Liver (tissue), 9 donors: ENCODE data around the gene ZNF488. TPM values are rescaled to one million over a fixed set of nuclear protein-coding genes. Genes with fewer than 3 reads are reported as not detected.

Experiments used
- DNase-seq: peaks from one replicate; pipeline ENCODE4 v3.0.0-alpha.2; 2017; ENCODE audit warnings: low spot score
- H3K27ac ChIP-seq, 2 donors: one replicate each; pipeline ENCODE4 v1.7.0; 2013; ENCODE audit warnings: inconsistent platforms in 2 of 2, low read length in 2 of 2, control low read depth in 1 of 2, low read depth in 1 of 2, mild to moderate bottlenecking in 1 of 2
- H3K27me3 ChIP-seq, 4 donors: one replicate each; pipeline versions ENCODE4 v1.6.1 to v1.7.0; 2013; ENCODE audit warnings: low read length in 3 of 4, inconsistent platforms in 1 of 4, mild to moderate bottlenecking in 1 of 4, moderate library complexity in 1 of 4; ENCODE audit not compliant: control insufficient read depth in 4 of 4, insufficient read depth in 4 of 4
- H3K36me3 ChIP-seq, 4 donors: one replicate each; pipeline versions ENCODE4 v1.6.1 to v1.7.0; 2013; ENCODE audit warnings: low read length in 3 of 4, mild to moderate bottlenecking in 3 of 4, low read depth in 1 of 4, moderate library complexity in 1 of 4; ENCODE audit not compliant: control insufficient read depth in 4 of 4, insufficient read depth in 3 of 4
- H3K4me1 ChIP-seq, 4 donors: one replicate each; pipeline versions ENCODE4 v1.6.1 to v1.7.0; 2013; ENCODE audit warnings: low read length in 3 of 4, mild to moderate bottlenecking in 3 of 4, moderate library complexity in 1 of 4; ENCODE audit not compliant: control insufficient read depth in 4 of 4, insufficient read depth in 4 of 4
- H3K4me3 ChIP-seq, 3 donors: one replicate each; pipeline versions ENCODE4 v1.6.1 to v1.7.0; 2013; ENCODE audit warnings: low read length in 3 of 3, control low read depth in 1 of 3, low read depth in 1 of 3, mild to moderate bottlenecking in 1 of 3
- H3K9ac ChIP-seq, 2 donors: one replicate each; pipeline ENCODE4 v1.7.0; 2013; ENCODE audit warnings: low read length in 2 of 2, mild to moderate bottlenecking in 2 of 2, moderate library complexity in 2 of 2, control low read depth in 1 of 2, low read depth in 1 of 2
- H3K9me3 ChIP-seq, 4 donors: one replicate each; pipeline versions ENCODE4 v1.6.1 to v1.7.0; 2013; ENCODE audit warnings: low read length in 3 of 4; ENCODE audit not compliant: control insufficient read depth in 4 of 4
- EGR1 ChIP-seq, 2 donors: IDR thresholded peaks; 2 replicates each; pipeline ENCODE4 v1.6.1; 2016 to 2018; ENCODE audit warnings: antibody characterized with exemption in 2 of 2, low read depth in 2 of 2
- FOXA2 ChIP-seq: IDR thresholded peaks from 2 replicates; pipeline ENCODE4 v1.6.1; 2016; ENCODE audit warnings: antibody characterized with exemption
- HNF4A ChIP-seq, 2 donors: conservative IDR thresholded peaks; 2 replicates each; pipeline ENCODE4 v1.6.1; 2016; ENCODE audit warnings: antibody characterized with exemption in 2 of 2, mild to moderate bottlenecking in 2 of 2
- RXRA ChIP-seq, 2 donors: IDR thresholded peaks; 2 replicates each; pipeline ENCODE4 v1.6.1; 2017 to 2018; ENCODE audit warnings: antibody characterized with exemption in 2 of 2, mild to moderate bottlenecking in 1 of 2
- SP1 ChIP-seq: IDR thresholded peaks from 2 replicates; pipeline ENCODE4 v1.6.1; 2018; ENCODE audit warnings: antibody characterized with exemption, mild to moderate bottlenecking
- TAF1 ChIP-seq: conservative IDR thresholded peaks from 2 replicates; pipeline ENCODE4 v1.6.1; 2016; ENCODE audit warnings: antibody characterized with exemption, mild to moderate bottlenecking
- WGBS: extraction: QIAGEN DNeasy Blood & Tissue Kit; methylation state at CpG from one replicate; pipeline ENCODE4 v1.1.7; 2013; 5-methylcytosine and 5-hydroxymethylcytosine counted together
- polyA plus RNA-seq, 2 donors: library from polyadenylated mRNA; stranded (reverse) in 1 of 2; unstranded in 1 of 2; fragments of 200-250 nt in 1 of 2; fragments of >200 nt in 1 of 2; fragmentation: Nextera tagmentation in 1 of 2; extraction: Ambion mirVana in 1 of 2; gene quantifications; one replicate each; pipeline versions ENCODE4 v1.2.1 to v1.2.3, GENCODE V29; 2013 to 2015
- total RNA-seq, 2 donors: library from RNA; depleted of rRNA; stranded (reverse); fragments of >200 nt; gene quantifications; one replicate each; pipeline ENCODE4 v1.2.3, GENCODE V29; 2014
- TF ChIP-seq, protein P1 (sequence below): IDR thresholded peaks from 2 replicates; pipeline ENCODE4 v1.6.1; 2016; ENCODE audit warnings: antibody characterized with exemption
- TF ChIP-seq, protein P2 (sequence below): IDR thresholded peaks from 2 replicates; pipeline ENCODE4 v1.6.1; 2016; ENCODE audit warnings: antibody characterized with exemption
- TF ChIP-seq, protein P3 (sequence below): IDR thresholded peaks from 2 replicates; pipeline ENCODE4 v1.6.1; 2016; ENCODE audit warnings: antibody characterized with exemption
- donor health status: healthy.
- donor health status: healthy.
- donor health status: healthy.
- donor health status: healthy.
- donor health status: healthy.

ZNF488 gene
- total and polyA plus RNA-seq, 4 donors: 0.02 to 0.09 TPM; not detected in 2

DNA sequence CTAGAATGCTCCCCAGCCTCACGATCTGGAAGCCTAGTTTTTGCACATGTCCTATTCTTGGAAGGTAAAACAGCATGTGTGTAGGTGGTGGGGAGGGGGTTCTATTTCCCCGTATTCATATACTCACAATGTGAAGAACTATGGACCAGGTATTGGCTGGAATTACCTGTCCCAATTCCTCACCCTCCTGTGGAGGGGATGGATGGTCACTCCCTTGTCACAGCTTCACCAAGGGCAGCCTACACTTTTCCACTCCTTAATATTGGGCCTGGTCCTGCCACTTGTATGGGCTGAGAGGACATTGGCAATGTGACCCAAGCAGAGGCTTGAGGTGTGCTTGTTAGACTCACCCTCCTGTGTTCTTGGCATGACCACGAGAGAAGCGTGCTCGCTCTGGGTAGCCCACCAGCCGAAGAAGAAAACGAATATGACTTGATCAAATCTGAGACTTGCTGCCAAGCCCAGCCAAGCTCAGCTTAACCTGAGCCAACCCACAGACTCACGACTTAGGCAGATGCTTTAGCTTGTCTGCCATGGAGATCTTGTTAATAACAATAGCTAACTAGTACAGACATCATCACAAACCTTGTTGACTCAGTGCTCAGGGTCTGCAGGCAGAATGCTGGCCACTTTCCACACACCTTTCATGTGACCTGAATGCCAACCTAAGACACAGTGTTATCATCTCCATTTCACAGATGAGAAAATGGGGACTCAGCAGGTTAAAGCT is 17.2 kb downstream of the ZNF488 start:
- Histone ChIP-seq H3K36me3 (no peaks in the 10 kb centered on the region), H3K4me1 (no peaks in the 10 kb centered on the region), H3K4me3 (no peak overlapping the region), H3K27me3 (no peaks in the 10 kb centered on the region), H3K9ac (no peak overlapping the region), H3K9me3 (no peaks in the 10 kb centered on the region), H3K27ac (no peak overlapping the region)
- 89% methylated on average over 8 of the region's 8 CpGs for WGBS
- no peak for DNase-seq
- TF ChIP-seq RXRA (IDR thresholded peaks at IDR 0.05) (no peak), EGR1 (IDR thresholded peaks at IDR 0.05; ENCODE audit: low read depth in 2 of 2) (no peak)

DNA sequence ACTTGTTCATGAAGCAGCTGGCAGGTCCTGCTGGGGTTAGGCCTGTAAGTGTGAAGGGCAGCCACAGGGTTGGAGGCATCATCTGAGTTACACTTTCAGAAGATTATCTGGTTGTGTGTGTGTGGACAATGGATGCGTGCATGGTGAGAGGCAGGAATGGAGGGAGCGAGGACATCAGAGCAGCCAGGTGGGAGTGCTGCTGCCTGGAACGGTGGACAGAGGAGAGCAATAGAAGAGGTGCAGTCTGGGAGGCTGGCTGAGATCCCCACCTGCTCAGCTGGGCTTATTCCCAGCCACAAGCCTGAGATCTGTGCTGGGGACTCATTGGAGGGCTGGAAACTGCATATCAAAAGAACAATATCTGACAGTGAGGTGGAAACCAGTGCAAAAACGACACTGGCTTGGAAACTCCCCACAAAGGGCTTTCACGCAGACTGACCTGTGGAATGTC is 17.9 kb downstream of the ZNF488 start:
- WGBS: 85% methylated on average over 5 of the region's 5 CpGs
- Histone ChIP-seq H3K27me3 (no peaks in the 10 kb centered on the region), H3K27ac (no peak overlapping the region), H3K4me1 (no peaks in the 10 kb centered on the region), H3K36me3 (no peaks in the 10 kb centered on the region), H3K9ac (no peak overlapping the region), H3K4me3 (no peak overlapping the region), H3K9me3 (no peaks in the 10 kb centered on the region)
- DNase-seq: no peak
- TF ChIP-seq, protein P1, sequence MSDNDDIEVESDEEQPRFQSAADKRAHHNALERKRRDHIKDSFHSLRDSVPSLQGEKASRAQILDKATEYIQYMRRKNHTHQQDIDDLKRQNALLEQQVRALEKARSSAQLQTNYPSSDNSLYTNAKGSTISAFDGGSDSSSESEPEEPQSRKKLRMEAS: no peak
- TF ChIP-seq SP1: no peak

DNA sequence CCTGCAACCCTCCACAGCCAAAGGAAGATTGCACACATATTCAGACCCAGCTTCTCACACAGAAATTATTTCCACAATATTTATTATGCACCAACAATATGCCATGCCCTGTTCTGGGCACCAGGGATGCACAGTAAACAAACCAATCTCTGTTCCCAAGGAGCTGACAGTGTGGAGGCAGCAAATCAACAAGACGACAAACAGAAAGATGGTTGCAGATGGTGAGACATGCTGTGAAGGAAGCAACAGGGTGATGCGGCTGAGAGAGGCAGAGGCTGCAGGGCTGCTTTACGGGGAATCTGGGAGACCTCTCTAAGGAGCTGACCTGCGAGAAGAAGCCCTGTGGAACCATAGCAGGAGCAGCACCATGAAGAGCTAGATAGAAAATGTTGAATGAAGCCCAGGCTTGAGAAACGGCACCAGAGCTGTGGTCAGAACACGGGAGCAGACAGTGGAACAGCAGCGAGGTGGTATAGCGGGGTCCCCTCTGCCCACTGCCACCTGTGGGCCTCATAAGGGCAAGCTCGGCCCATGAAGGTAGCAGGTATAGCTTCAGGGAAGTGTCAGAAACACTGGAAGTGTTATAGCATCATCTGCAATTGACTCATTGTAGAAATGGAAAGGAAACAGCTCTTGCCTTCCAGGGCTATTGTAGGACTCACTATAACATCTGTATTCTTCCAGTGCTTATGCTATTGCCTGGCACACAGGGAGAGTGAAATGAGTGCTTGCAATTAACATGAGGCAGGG is 18.5 kb downstream of the ZNF488 start:
- 93% methylated on average over 9 of the region's 9 CpGs for WGBS
- Histone ChIP-seq H3K36me3 (no peaks in the 10 kb centered on the region), H3K9me3 (no peaks in the 10 kb centered on the region), H3K27me3 (no peaks in the 10 kb centered on the region), H3K4me3 (no peak overlapping the region), H3K27ac (no peak overlapping the region), H3K9ac (no peak overlapping the region), H3K4me1 (no peaks in the 10 kb centered on the region)
- TF ChIP-seq, protein P2, sequence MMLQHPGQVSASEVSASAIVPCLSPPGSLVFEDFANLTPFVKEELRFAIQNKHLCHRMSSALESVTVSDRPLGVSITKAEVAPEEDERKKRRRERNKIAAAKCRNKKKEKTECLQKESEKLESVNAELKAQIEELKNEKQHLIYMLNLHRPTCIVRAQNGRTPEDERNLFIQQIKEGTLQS: no peak
- TF ChIP-seq, protein P3, sequence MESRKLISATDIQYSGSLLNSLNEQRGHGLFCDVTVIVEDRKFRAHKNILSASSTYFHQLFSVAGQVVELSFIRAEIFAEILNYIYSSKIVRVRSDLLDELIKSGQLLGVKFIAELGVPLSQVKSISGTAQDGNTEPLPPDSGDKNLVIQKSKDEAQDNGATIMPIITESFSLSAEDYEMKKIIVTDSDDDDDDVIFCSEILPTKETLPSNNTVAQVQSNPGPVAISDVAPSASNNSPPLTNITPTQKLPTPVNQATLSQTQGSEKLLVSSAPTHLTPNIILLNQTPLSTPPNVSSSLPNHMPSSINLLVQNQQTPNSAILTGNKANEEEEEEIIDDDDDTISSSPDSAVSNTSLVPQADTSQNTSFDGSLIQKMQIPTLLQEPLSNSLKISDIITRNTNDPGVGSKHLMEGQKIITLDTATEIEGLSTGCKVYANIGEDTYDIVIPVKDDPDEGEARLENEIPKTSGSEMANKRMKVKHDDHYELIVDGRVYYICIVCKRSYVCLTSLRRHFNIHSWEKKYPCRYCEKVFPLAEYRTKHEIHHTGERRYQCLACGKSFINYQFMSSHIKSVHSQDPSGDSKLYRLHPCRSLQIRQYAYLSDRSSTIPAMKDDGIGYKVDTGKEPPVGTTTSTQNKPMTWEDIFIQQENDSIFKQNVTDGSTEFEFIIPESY: no peak
- TF ChIP-seq EGR1 (IDR thresholded peaks at IDR 0.05; ENCODE audit: low read depth in 2 of 2) (no peak), TAF1 (no peak), HNF4A (conservative IDR thresholded peaks at IDR 0.05) (no peak), FOXA2 (no peak)
- no peak for DNase-seq
